CD14-positive monocyte (primary cell): Measurements from ENCODE around the gene PRCD. TPM values are rescaled to one million over a fixed set of nuclear protein-coding genes. Genes with fewer than 3 reads are reported as not detected.
A peak's percentile ranks its signal among the peaks of the same experiment; 100 is the strongest.

Experiments
- DNase-seq, 3 donors: peaks; one replicate each; pipeline ENCODE4 v3.0.0-alpha.2; 2011 to 2022
- H2AFZ ChIP-seq: 2 replicates; pipeline ENCODE4 v1.6.0; 2012; ENCODE audit warnings: mild to moderate bottlenecking, low read depth, low read length, inconsistent platforms; ENCODE audit not compliant: insufficient read depth, poor library complexity, severe bottlenecking
- H3K27ac ChIP-seq, 2 donors: 1 replicate in 1 of 2; 2 replicates in 1 of 2; pipeline ENCODE4 v1.5.1; 2012 to 2013; ENCODE audit warnings: low read length in 2 of 2, control low read depth in 1 of 2, inconsistent platforms in 1 of 2, low read depth in 1 of 2, mild to moderate bottlenecking in 1 of 2
- H3K27me3 ChIP-seq, 2 donors: one replicate each; pipeline versions ENCODE4 v1.6.0 to v1.6.1; 2011 to 2013; ENCODE audit warnings: low read length in 2 of 2; ENCODE audit not compliant: control insufficient read depth in 2 of 2, insufficient read depth in 2 of 2
- H3K36me3 ChIP-seq, 2 donors: replicated peaks in 1 of 2; 1 replicate in 1 of 2; 2 replicates in 1 of 2; pipeline versions ENCODE4 v1.5.1 to v1.6.1; 2012 to 2013; ENCODE audit warnings: low read length in 2 of 2, control low read depth in 1 of 2, inconsistent platforms in 1 of 2, mild to moderate bottlenecking in 1 of 2; ENCODE audit not compliant: insufficient read depth in 2 of 2, control insufficient read depth in 1 of 2
- H3K4me1 ChIP-seq, 2 donors: 1 replicate in 1 of 2; 2 replicates in 1 of 2; pipeline versions ENCODE4 v1.5.1 to v1.6.1; 2012 to 2013; ENCODE audit warnings: low read length in 2 of 2, control low read depth in 1 of 2, inconsistent platforms in 1 of 2, mild to moderate bottlenecking in 1 of 2, moderate library complexity in 1 of 2; ENCODE audit not compliant: insufficient read depth in 2 of 2, control insufficient read depth in 1 of 2
- H3K4me2 ChIP-seq: replicated peaks from 2 replicates; pipeline ENCODE3; 2012; ENCODE audit warnings: low read length, moderate library complexity, mild to moderate bottlenecking; ENCODE audit not compliant: poor library complexity, severe bottlenecking; ENCODE audit errors: extremely low read depth
- H3K4me3 ChIP-seq, 3 experiments: fragments of 200-600 bp in 1 of 3; sonication (generic) in 1 of 3; replicated peaks in 1 of 3; 1 replicate in 2 of 3; 2 replicates in 1 of 3; pipeline ENCODE4 v1.5.1; 2011 to 2013; ENCODE audit warnings: low read length in 3 of 3, mild to moderate bottlenecking in 3 of 3, control low read depth in 2 of 3, low read depth in 2 of 3, inconsistent platforms in 1 of 3, moderate library complexity in 1 of 3
- H3K79me2 ChIP-seq: 2 replicates; pipeline ENCODE4 v1.6.0; 2012; ENCODE audit warnings: mild to moderate bottlenecking, control low read depth, inconsistent platforms, low read length, moderate library complexity; ENCODE audit not compliant: insufficient read depth
- H3K9ac ChIP-seq: 2 replicates; pipeline ENCODE4 v1.6.0; 2017; ENCODE audit warnings: low read length, mild to moderate bottlenecking; ENCODE audit not compliant: insufficient read depth, poor library complexity, severe bottlenecking
- H3K9me3 ChIP-seq, 2 donors: replicated peaks in 1 of 2; 1 replicate in 1 of 2; 2 replicates in 1 of 2; pipeline versions ENCODE4 v1.5.1 to v1.6.1; 2012 to 2013; ENCODE audit warnings: low read length in 2 of 2, control low read depth in 1 of 2; ENCODE audit not compliant: control insufficient read depth in 1 of 2, insufficient read depth in 1 of 2
- H4K20me1 ChIP-seq: 2 replicates; pipeline ENCODE4 v1.6.0; 2012; ENCODE audit warnings: mild to moderate bottlenecking, low read length, control low read depth, moderate library complexity; ENCODE audit not compliant: insufficient read depth
- H3K27ac Mint-ChIP-seq, 7 donors: one replicate each; pipeline ENCODE4 v1.8.0; 2020; ENCODE audit warnings: mild to moderate bottlenecking in 7 of 7, mixed read lengths in 7 of 7, moderate library complexity in 6 of 7, inconsistent platforms in 2 of 7
- H3K27me3 Mint-ChIP-seq, 3 donors: one replicate each; pipeline ENCODE4 v1.8.0; 2021 to 2022; ENCODE audit warnings: low read depth in 3 of 3, mild to moderate bottlenecking in 3 of 3, mixed read lengths in 3 of 3, moderate library complexity in 3 of 3, inconsistent platforms in 1 of 3
- H3K36me3 Mint-ChIP-seq, 2 donors: one replicate each; pipeline ENCODE4 v1.8.0; 2020; ENCODE audit warnings: mixed read lengths in 2 of 2, inconsistent platforms in 1 of 2, mild to moderate bottlenecking in 1 of 2
- H3K4me1 Mint-ChIP-seq: one replicate; pipeline ENCODE4 v1.8.0; 2020; ENCODE audit warnings: mild to moderate bottlenecking, mixed read lengths
- H3K4me3 Mint-ChIP-seq, 2 donors: one replicate each; pipeline ENCODE4 v1.8.0; 2020; ENCODE audit warnings: mild to moderate bottlenecking in 2 of 2, mixed read lengths in 2 of 2, moderate library complexity in 1 of 2
- H3K9me3 Mint-ChIP-seq, 7 donors: one replicate each; pipeline ENCODE4 v1.8.0; 2020 to 2022; ENCODE audit warnings: mixed read lengths in 7 of 7, mild to moderate bottlenecking in 6 of 7, moderate library complexity in 6 of 7, inconsistent platforms in 2 of 7
- CTCF ChIP-seq: fragments of 200-600 bp; IDR thresholded peaks from one replicate; pipeline ENCODE4 v1.8.0; 2022; ENCODE audit warnings: antibody characterized with exemption, mild to moderate bottlenecking
- WGBS: methylation state at CpG from one replicate; pipeline ENCODE4 v1.1.5; 2013; ENCODE audit warnings: missing lambda C conversion rate; ENCODE audit not compliant: insufficient coverage; 5-methylcytosine and 5-hydroxymethylcytosine counted together
- intact Hi-C, 2 donors: fragments of 100-400 bp; cut with micrococcal nuclease; formaldehyde crosslinking; loops; one replicate each; pipeline versions ENCODE4 v1.15.0 to v1.15.1; 2023
- polyA plus RNA-seq, 3 donors: library from polyadenylated mRNA; depleted of rRNA in 1 of 3; unstranded in 2 of 3; stranded (reverse) in 1 of 3; fragments of 300-500 nt in 2 of 3; fragments of >200 nt in 1 of 3; fragmentation: Illumina TruSeq in 2 of 3; gene quantifications; 1 replicate in 2 of 3; 2 replicates in 1 of 3; pipeline ENCODE4 v1.2.3, GENCODE V29; 2012 to 2021

The PRCD gene
- polyA plus RNA-seq, 3 donors: not detected

DNA sequence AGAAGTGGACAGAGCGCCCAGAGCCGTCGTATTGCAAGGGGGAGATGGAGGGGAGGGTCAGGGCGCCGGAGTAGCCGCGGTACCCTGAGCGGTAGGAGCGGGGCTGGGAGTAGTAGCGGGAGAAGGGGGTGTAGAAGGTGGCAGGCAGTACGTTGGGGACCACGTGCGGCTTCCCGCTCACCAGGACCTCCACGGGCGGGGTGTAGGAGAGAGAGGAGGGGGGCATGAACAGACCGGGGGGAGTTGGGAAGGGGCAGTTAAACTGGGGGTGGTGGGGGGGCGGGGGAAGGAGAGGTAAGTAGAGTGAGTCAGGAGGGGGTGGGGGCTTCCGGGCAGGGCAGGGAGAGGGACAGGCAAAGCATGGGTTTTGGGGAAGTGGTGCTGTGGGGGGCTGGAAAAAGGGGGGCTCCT is 29.0 kb downstream of the PRCD start:
- H3K9me3 Mint-ChIP-seq: peaks cover 2 to 13% (median 6%) of the 10 kb centered on the region in 7 donors
- Histone ChIP-seq H3K36me3 (peaks cover 18 to 23% of the 10 kb centered on the region in 2 donors), H4K20me1 (peaks cover 39% of the 10 kb centered on the region), H3K79me2 (no peaks in the 10 kb centered on the region), H3K27ac (no peak overlapping the region), H3K9me3 (no peaks in the 10 kb centered on the region), H3K27me3 (peaks cover 0 to 7% of the 10 kb centered on the region in 2 donors), H3K4me2 (no peak overlapping the region), H3K4me3 (no peak overlapping the region), H3K9ac (no peak overlapping the region), H2AFZ (no peak overlapping the region), H3K4me1 (peaks cover 21 to 28% of the 10 kb centered on the region in 2 donors)
- H3K27me3 Mint-ChIP-seq: peaks cover 10 to 24% (median 20%) of the 10 kb centered on the region in 3 donors
- intact Hi-C loops: loop anchor here in 1 of 2 donors (5.0 kb wide), 1 partner anchor 53 kb away; no protein-coding TSS in a partner anchor
- H3K27ac Mint-ChIP-seq: peak overlapping the region in 1 of 7 donors; percentile 2
- DNase-seq: peak in 1 of 3 donors; percentile 68
- peaks cover 30% of the 10 kb centered on the region for H3K4me1 Mint-ChIP-seq
- under 1% methylated on average over 13 of the region's 19 CpGs for WGBS
- peaks cover 28 to 41% of the 10 kb centered on the region in 2 donors for H3K36me3 Mint-ChIP-seq
- H3K4me3 Mint-ChIP-seq: peak overlapping the region in 1 of 2 donors; percentile 48
- TF ChIP-seq CTCF: no peak

- intact Hi-C loops: loop anchor here in 1 of 2 donors (5.0 kb wide), 1 partner anchor 53 kb away; no protein-coding TSS in a partner anchor
- H3K4me3 Mint-ChIP-seq: no peak overlapping the region
- peaks cover 10 to 25% (median 20%) of the 10 kb centered on the region in 3 donors for H3K27me3 Mint-ChIP-seq
- no peak overlapping the region for H3K4me2 ChIP-seq
- H3K27me3 ChIP-seq: peaks cover 0 to 7% of the 10 kb centered on the region in 2 donors
- no peak overlapping the region for H2AFZ ChIP-seq
- WGBS: 94% methylated on average over 15 of the region's 18 CpGs
- H3K4me1 Mint-ChIP-seq: peaks cover 30% of the 10 kb centered on the region
- H3K27ac Mint-ChIP-seq: peak overlapping the region in 1 of 7 donors; percentile 21
- H3K36me3 ChIP-seq: peaks cover 13 to 19% of the 10 kb centered on the region in 2 donors
- no peak for TF ChIP-seq CTCF
- peaks cover 2 to 13% (median 6%) of the 10 kb centered on the region in 7 donors for H3K9me3 Mint-ChIP-seq
- no peaks in the 10 kb centered on the region for H3K9me3 ChIP-seq
- no peak for DNase-seq
- no peak overlapping the region for H3K27ac ChIP-seq
- H4K20me1 ChIP-seq: peaks cover 35% of the 10 kb centered on the region
- peaks cover 21 to 37% of the 10 kb centered on the region in 2 donors for H3K36me3 Mint-ChIP-seq
- H3K4me1 ChIP-seq: peaks cover 21 to 28% of the 10 kb centered on the region in 2 donors
- H3K79me2 ChIP-seq: no peaks in the 10 kb centered on the region
- no peak overlapping the region for H3K4me3 ChIP-seq
- no peak overlapping the region for H3K9ac ChIP-seq
Measured at GRCh38 chr17:76569607-76570279, 29.9 kb downstream of the PRCD start.
